Mucosa of rectum (tissue), 2 donors: ENCODE data around the gene MAIP1.

Source experiments
- H3K27ac ChIP-seq, 2 donors: one replicate each; pipeline ENCODE4 v1.7.0; 2013; ENCODE audit warnings: inconsistent platforms in 2 of 2, low read depth in 2 of 2, low read length in 2 of 2
- H3K27me3 ChIP-seq, 2 donors: one replicate each; pipeline ENCODE4 v1.7.0; 2013; ENCODE audit warnings: low read length in 2 of 2; ENCODE audit not compliant: control insufficient read depth in 2 of 2, insufficient read depth in 2 of 2
- H3K36me3 ChIP-seq, 2 donors: one replicate each; pipeline ENCODE4 v1.7.0; 2013; ENCODE audit warnings: low read length in 2 of 2; ENCODE audit not compliant: control insufficient read depth in 2 of 2, insufficient read depth in 2 of 2
- H3K4me1 ChIP-seq, 2 donors: one replicate each; pipeline ENCODE4 v1.7.0; 2013; ENCODE audit warnings: low read length in 2 of 2, mild to moderate bottlenecking in 1 of 2; ENCODE audit not compliant: control insufficient read depth in 2 of 2, insufficient read depth in 2 of 2
- H3K4me3 ChIP-seq, 2 donors: one replicate each; pipeline ENCODE4 v1.7.0; 2013; ENCODE audit warnings: low read length in 2 of 2
- H3K9ac ChIP-seq, 2 donors: one replicate each; pipeline ENCODE4 v1.7.0; 2013; ENCODE audit warnings: low read length in 2 of 2, low read depth in 1 of 2, mild to moderate bottlenecking in 1 of 2
- H3K9me3 ChIP-seq, 2 donors: one replicate each; pipeline ENCODE4 v1.7.0; 2013; ENCODE audit warnings: low read length in 2 of 2; ENCODE audit not compliant: control insufficient read depth in 2 of 2
- donor health status: healthy.
- donor health status: Normal muscosa, but diverticular disease.

Gene MAIP1

GRCh38 chr2:199922856-199923255 is 32.5 kb upstream of the MAIP1 start:
- Histone ChIP-seq H3K27me3 (no peaks in the 10 kb centered on the region), H3K9me3 (no peaks in the 10 kb centered on the region), H3K36me3 (peaks cover 5 to 12% of the 10 kb centered on the region in 2 donors), H3K9ac (no peak overlapping the region), H3K4me3 (no peak overlapping the region), H3K27ac (no peak overlapping the region), H3K4me1 (no peaks in the 10 kb centered on the region)

GRCh38 chr2:199923924-199924323 is 31.5 kb upstream of the MAIP1 start:
- H3K4me1 ChIP-seq: no peaks in the 10 kb centered on the region
- H3K36me3 ChIP-seq: peaks cover 5 to 8% of the 10 kb centered on the region in 2 donors
- no peaks in the 10 kb centered on the region for H3K9me3 ChIP-seq
- no peak overlapping the region for H3K9ac ChIP-seq
- no peak overlapping the region for H3K4me3 ChIP-seq
- no peaks in the 10 kb centered on the region for H3K27me3 ChIP-seq
- H3K27ac ChIP-seq: no peak overlapping the region

- Histone ChIP-seq H3K27me3 (no peaks in the 10 kb centered on the region), H3K4me3 (no peak overlapping the region), H3K4me1 (no peaks in the 10 kb centered on the region), H3K9ac (no peak overlapping the region), H3K36me3 (peaks cover 3 to 7% of the 10 kb centered on the region in 2 donors), H3K9me3 (no peaks in the 10 kb centered on the region), H3K27ac (no peak overlapping the region)
Measured at GRCh38 chr2:199926806-199927205, 28.6 kb upstream of the MAIP1 start.

GRCh38 chr2:199928226-199928625 is 27.2 kb upstream of the MAIP1 start:
- Histone ChIP-seq H3K4me1 (no peaks in the 10 kb centered on the region), H3K27me3 (no peaks in the 10 kb centered on the region), H3K4me3 (no peak overlapping the region), H3K9ac (no peak overlapping the region), H3K27ac (no peak overlapping the region), H3K36me3 (peaks cover 14 to 17% of the 10 kb centered on the region in 2 donors), H3K9me3 (no peaks in the 10 kb centered on the region)

- no peaks in the 10 kb centered on the region for H3K4me1 ChIP-seq
- no peaks in the 10 kb centered on the region for H3K27me3 ChIP-seq
- no peak overlapping the region for H3K4me3 ChIP-seq
- peaks cover 14 to 17% of the 10 kb centered on the region in 2 donors for H3K36me3 ChIP-seq
- H3K9me3 ChIP-seq: no peaks in the 10 kb centered on the region
- no peak overlapping the region for H3K9ac ChIP-seq
- H3K27ac ChIP-seq: no peak overlapping the region
Measured at GRCh38 chr2:199928626-199929025, 26.8 kb upstream of the MAIP1 start.

GRCh38 chr2:199929262-199929661 is 26.1 kb upstream of the MAIP1 start:
- Histone ChIP-seq H3K4me1 (no peaks in the 10 kb centered on the region), H3K4me3 (no peak overlapping the region), H3K9me3 (no peaks in the 10 kb centered on the region), H3K36me3 (peaks cover 14 to 17% of the 10 kb centered on the region in 2 donors), H3K27me3 (no peaks in the 10 kb centered on the region), H3K27ac (no peak overlapping the region), H3K9ac (no peak overlapping the region)

GRCh38 chr2:199932312-199932855 is 23.0 kb upstream of the MAIP1 start:
- H3K4me3 ChIP-seq: no peak overlapping the region
- H3K27ac ChIP-seq: no peak overlapping the region
- no peak overlapping the region for H3K9ac ChIP-seq
- H3K4me1 ChIP-seq: no peaks in the 10 kb centered on the region
- peaks cover 17 to 20% of the 10 kb centered on the region in 2 donors for H3K36me3 ChIP-seq
- no peaks in the 10 kb centered on the region for H3K9me3 ChIP-seq
- H3K27me3 ChIP-seq: no peaks in the 10 kb centered on the region

- no peaks in the 10 kb centered on the region for H3K9me3 ChIP-seq
- H3K36me3 ChIP-seq: peaks cover 20 to 23% of the 10 kb centered on the region in 2 donors
- H3K4me1 ChIP-seq: no peaks in the 10 kb centered on the region
- no peak overlapping the region for H3K9ac ChIP-seq
- H3K27ac ChIP-seq: no peak overlapping the region
- no peaks in the 10 kb centered on the region for H3K27me3 ChIP-seq
- no peak overlapping the region for H3K4me3 ChIP-seq
Measured at GRCh38 chr2:199933466-199933865, 21.9 kb upstream of the MAIP1 start.

GRCh38 chr2:199936554-199936953 is 18.8 kb upstream of the MAIP1 start:
- H3K9me3 ChIP-seq: no peaks in the 10 kb centered on the region
- H3K4me3 ChIP-seq: no peak overlapping the region
- H3K4me1 ChIP-seq: peaks cover 0 to under 1% of the 10 kb centered on the region in 2 donors
- H3K27ac ChIP-seq: no peak overlapping the region
- H3K9ac ChIP-seq: no peak overlapping the region
- no peaks in the 10 kb centered on the region for H3K27me3 ChIP-seq
- peaks cover 21 to 23% of the 10 kb centered on the region in 2 donors for H3K36me3 ChIP-seq

- Histone ChIP-seq H3K4me1 (peaks cover 0 to 3% of the 10 kb centered on the region in 2 donors), H3K9me3 (no peaks in the 10 kb centered on the region), H3K4me3 (no peak overlapping the region), H3K27ac (no peak overlapping the region), H3K9ac (no peak overlapping the region), H3K27me3 (no peaks in the 10 kb centered on the region), H3K36me3 (peaks cover 9 to 17% of the 10 kb centered on the region in 2 donors)
Measured at GRCh38 chr2:199940373-199940772, 15.0 kb upstream of the MAIP1 start.

- Histone ChIP-seq H3K4me1 (peaks cover 0 to 3% of the 10 kb centered on the region in 2 donors), H3K9ac (no peak overlapping the region), H3K27ac (no peak overlapping the region), H3K36me3 (peaks cover 20 to 35% of the 10 kb centered on the region in 2 donors), H3K27me3 (no peaks in the 10 kb centered on the region), H3K9me3 (no peaks in the 10 kb centered on the region), H3K4me3 (no peak overlapping the region)
Measured at GRCh38 chr2:199943373-199943772, 12.0 kb upstream of the MAIP1 start.
